ENCODE results near the gene USP14. TPM values are rescaled to one million over a fixed set of nuclear protein-coding genes. Genes with fewer than 3 reads are reported as not detected.
"Not testable (repeated sequence)": the region's sequence is repeated elsewhere in the genome, so short reads cannot be mapped to it uniquely, and the experiment has no call there.

USP14 gene
- total and polyA plus RNA-seq, 2 of the 8 experiments (the other 6 are each of a cell fraction or from before 2014, with no cell fraction given), result 14.8 to 91.1 TPM

- H3K4me2 ChIP-seq (ENCODE audit: insufficient read depth in 1 of 2, low read depth in 2 of 2, low read length in 2 of 2); H2BK15ac ChIP-seq (ENCODE audit: low read length); H3K9ac ChIP-seq (replicated peaks in 1 of 4; ENCODE audit: extremely low read depth in 1 of 4, low read depth in 3 of 4, low read length in 3 of 4); H3K4me3 ChIP-seq (ENCODE audit: extremely low read depth in 1 of 4, insufficient read depth in 2 of 4, low read depth in 3 of 4, low read length in 4 of 4); H2AK5ac ChIP-seq (ENCODE audit: low read depth, low read length); H2BK20ac ChIP-seq (ENCODE audit: low read length); H3K36me3 ChIP-seq (ENCODE audit: control insufficient read depth in 2 of 4, insufficient read depth in 4 of 4, low read length in 3 of 4); H3K27me3 ChIP-seq (replicated peaks in 1 of 4; ENCODE audit: control insufficient read depth in 3 of 4, extremely low read depth in 1 of 4, insufficient read depth in 3 of 4, low read length in 3 of 4); FAIRE-seq; H3K18ac ChIP-seq (ENCODE audit: extremely low read depth, low read length); POLR2A ChIA-PET (ENCODE audit: partially characterized antibody); H3K23ac ChIP-seq (ENCODE audit: insufficient read length); H2BK120ac ChIP-seq (replicated peaks; ENCODE audit: low read depth, low read length); H2BK12ac ChIP-seq (ENCODE audit: low read depth, low read length); H4K20me1 ChIP-seq (replicated peaks in 1 of 2; ENCODE audit: control insufficient read depth in 1 of 2, insufficient read depth in 2 of 2, low read length in 2 of 2); H3K27ac ChIP-seq (ENCODE audit: low read depth, low read length); H2AFZ ChIP-seq (ENCODE audit: low read length); H3K56ac ChIP-seq (replicated peaks; ENCODE audit: insufficient read length, low read depth, low read length); H3K14ac ChIP-seq (ENCODE audit: insufficient read length); H3K4ac ChIP-seq (replicated peaks; ENCODE audit: insufficient read length, low read depth, low read length); H2BK5ac ChIP-seq (ENCODE audit: low read depth, low read length); H4K91ac ChIP-seq (replicated peaks; ENCODE audit: insufficient read length, low read length); H3K23me2 ChIP-seq (ENCODE audit: low read depth, low read length); H4K8ac ChIP-seq (ENCODE audit: extremely low read depth, insufficient read depth, low read length); H4K5ac ChIP-seq (ENCODE audit: insufficient read length, low read depth, low read length); CTCF ChIA-PET (ENCODE audit: partially characterized antibody); H3K79me1 ChIP-seq (ENCODE audit: low read depth, low read length); H3K79me2 ChIP-seq (ENCODE audit: control insufficient read depth in 1 of 2, insufficient read depth in 2 of 2, low read length in 2 of 2); H3K4me1 ChIP-seq (replicated peaks in 1 of 4; ENCODE audit: control insufficient read depth in 3 of 4, insufficient read depth in 4 of 4, low read length in 3 of 4): not testable (repeated sequence)
- 46% methylated on average over 7 of the region's 7 CpGs; no CpG with 5 or more reads in 1 of the 2 experiments for WGBS, 2 experiments (ENCODE audit: extremely low coverage in 1 of 2, insufficient coverage in 1 of 2, insufficient read length in 1 of 2, insufficient replicate concordance in 2 of 2, low coverage in 1 of 2, low lambda C conversion rate in 2 of 2, missing lambda C conversion rate in 1 of 2)
- peaks cover 24 to 30% of the 10 kb centered on the region in 2 experiments for H3K9me3 ChIP-seq (ENCODE audit: insufficient read depth in 2 of 2, low read depth in 1 of 2, low read length in 1 of 2)
- TF ChIP-seq RAD21 (IDR thresholded peaks at IDR 0.05 in 1 of 2, conservative IDR thresholded peaks at IDR 0.05 in 1 of 2; ENCODE audit: low read depth in 2 of 2, low read length in 2 of 2), result peak; percentile 18 to 38; a peak in 3 of 4 replicates
- peak; percentile 56; the same call in 1 of the 2 replicates for TF ChIP-seq CEBPB (IDR thresholded peaks at IDR 0.05; ENCODE audit: low read depth, low read length)
- peak in 2 of 3 experiments; percentile 18 to 20; a peak in 1 of 4 replicates for TF ChIP-seq CTCF (IDR thresholded peaks at IDR 0.05; ENCODE audit: control extremely low read depth in 1 of 3, insufficient read depth in 1 of 3, low read depth in 1 of 3, low read length in 3 of 3)
- DNase-seq (ENCODE audit: low read depth in 1 of 2, low spot score in 2 of 2), result peak in 1 of 2 experiments; percentile 60
Observed at GRCh38 chr18:109130-109921, 49.0 kb upstream of the USP14 start.
